Liver (tissue), 9 donors: ENCODE results near the gene ALKBH2. TPM values are rescaled to one million over a fixed set of nuclear protein-coding genes. Genes with fewer than 3 reads are reported as not detected.

Source experiments
- DNase-seq: peaks from one replicate; pipeline ENCODE4 v3.0.0-alpha.2; 2017; ENCODE audit warnings: low spot score
- H3K27ac ChIP-seq, 2 donors: one replicate each; pipeline ENCODE4 v1.7.0; 2013; ENCODE audit warnings: inconsistent platforms in 2 of 2, low read length in 2 of 2, control low read depth in 1 of 2, low read depth in 1 of 2, mild to moderate bottlenecking in 1 of 2
- H3K27me3 ChIP-seq, 4 donors: one replicate each; pipeline versions ENCODE4 v1.6.1 to v1.7.0; 2013; ENCODE audit warnings: low read length in 3 of 4, inconsistent platforms in 1 of 4, mild to moderate bottlenecking in 1 of 4, moderate library complexity in 1 of 4; ENCODE audit not compliant: control insufficient read depth in 4 of 4, insufficient read depth in 4 of 4
- H3K36me3 ChIP-seq, 4 donors: one replicate each; pipeline versions ENCODE4 v1.6.1 to v1.7.0; 2013; ENCODE audit warnings: low read length in 3 of 4, mild to moderate bottlenecking in 3 of 4, low read depth in 1 of 4, moderate library complexity in 1 of 4; ENCODE audit not compliant: control insufficient read depth in 4 of 4, insufficient read depth in 3 of 4
- H3K4me1 ChIP-seq, 4 donors: one replicate each; pipeline versions ENCODE4 v1.6.1 to v1.7.0; 2013; ENCODE audit warnings: low read length in 3 of 4, mild to moderate bottlenecking in 3 of 4, moderate library complexity in 1 of 4; ENCODE audit not compliant: control insufficient read depth in 4 of 4, insufficient read depth in 4 of 4
- H3K4me3 ChIP-seq, 3 donors: one replicate each; pipeline versions ENCODE4 v1.6.1 to v1.7.0; 2013; ENCODE audit warnings: low read length in 3 of 3, control low read depth in 1 of 3, low read depth in 1 of 3, mild to moderate bottlenecking in 1 of 3
- H3K9ac ChIP-seq, 2 donors: one replicate each; pipeline ENCODE4 v1.7.0; 2013; ENCODE audit warnings: low read length in 2 of 2, mild to moderate bottlenecking in 2 of 2, moderate library complexity in 2 of 2, control low read depth in 1 of 2, low read depth in 1 of 2
- H3K9me3 ChIP-seq, 4 donors: one replicate each; pipeline versions ENCODE4 v1.6.1 to v1.7.0; 2013; ENCODE audit warnings: low read length in 3 of 4; ENCODE audit not compliant: control insufficient read depth in 4 of 4
- EGR1 ChIP-seq, 2 donors: IDR thresholded peaks; 2 replicates each; pipeline ENCODE4 v1.6.1; 2016 to 2018; ENCODE audit warnings: antibody characterized with exemption in 2 of 2, low read depth in 2 of 2
- FOXA1 ChIP-seq: IDR thresholded peaks from 2 replicates; pipeline ENCODE4 v1.6.1; 2016; ENCODE audit warnings: antibody characterized with exemption
- FOXA2 ChIP-seq: IDR thresholded peaks from 2 replicates; pipeline ENCODE4 v1.6.1; 2016; ENCODE audit warnings: antibody characterized with exemption
- GABPA ChIP-seq, 2 donors: IDR thresholded peaks in 1 of 2; conservative IDR thresholded peaks in 1 of 2; 2 replicates each; pipeline ENCODE4 v1.6.1; 2016; ENCODE audit warnings: antibody characterized with exemption in 2 of 2, mild to moderate bottlenecking in 1 of 2, moderate library complexity in 1 of 2
- HNF4A ChIP-seq, 2 donors: conservative IDR thresholded peaks; 2 replicates each; pipeline ENCODE4 v1.6.1; 2016; ENCODE audit warnings: antibody characterized with exemption in 2 of 2, mild to moderate bottlenecking in 2 of 2
- HNF4G ChIP-seq: IDR thresholded peaks from 2 replicates; pipeline ENCODE4 v1.6.1; 2016; ENCODE audit warnings: antibody characterized with exemption
- RAD21 ChIP-seq, 2 donors: IDR thresholded peaks; 2 replicates each; pipeline ENCODE4 v1.6.1; 2016; ENCODE audit warnings: antibody characterized with exemption in 2 of 2, mild to moderate bottlenecking in 2 of 2
- RXRA ChIP-seq, 2 donors: IDR thresholded peaks; 2 replicates each; pipeline ENCODE4 v1.6.1; 2017 to 2018; ENCODE audit warnings: antibody characterized with exemption in 2 of 2, mild to moderate bottlenecking in 1 of 2
- SP1 ChIP-seq: IDR thresholded peaks from 2 replicates; pipeline ENCODE4 v1.6.1; 2018; ENCODE audit warnings: antibody characterized with exemption, mild to moderate bottlenecking
- TAF1 ChIP-seq: conservative IDR thresholded peaks from 2 replicates; pipeline ENCODE4 v1.6.1; 2016; ENCODE audit warnings: antibody characterized with exemption, mild to moderate bottlenecking
- YY1 ChIP-seq: IDR thresholded peaks from 2 replicates; pipeline ENCODE4 v1.6.1; 2016; ENCODE audit warnings: antibody characterized with exemption, mild to moderate bottlenecking
- WGBS: extraction: QIAGEN DNeasy Blood & Tissue Kit; methylation state at CpG from one replicate; pipeline ENCODE4 v1.1.7; 2013; 5-methylcytosine and 5-hydroxymethylcytosine counted together
- polyA plus RNA-seq, 2 donors: library from polyadenylated mRNA; stranded (reverse) in 1 of 2; unstranded in 1 of 2; fragments of 200-250 nt in 1 of 2; fragments of >200 nt in 1 of 2; fragmentation: Nextera tagmentation in 1 of 2; extraction: Ambion mirVana in 1 of 2; gene quantifications; one replicate each; pipeline versions ENCODE4 v1.2.1 to v1.2.3, GENCODE V29; 2013 to 2015
- total RNA-seq, 2 donors: library from RNA; depleted of rRNA; stranded (reverse); fragments of >200 nt; gene quantifications; one replicate each; pipeline ENCODE4 v1.2.3, GENCODE V29; 2014
- TF ChIP-seq, protein P1 (sequence below): IDR thresholded peaks from 2 replicates; pipeline ENCODE4 v1.6.1; 2016; ENCODE audit warnings: antibody characterized with exemption, mild to moderate bottlenecking
- TF ChIP-seq, protein P2 (sequence below): IDR thresholded peaks from 2 replicates; pipeline ENCODE4 v1.6.1; 2016; ENCODE audit warnings: antibody characterized with exemption
- TF ChIP-seq, protein P3 (sequence below): fragments of 150-350 bp; IDR thresholded peaks from 2 replicates; pipeline ENCODE4 v1.5.1; 2017; ENCODE audit warnings: improper control_type of control experiment, low read depth, low read length; ENCODE audit not compliant: missing input control
- TF ChIP-seq, protein P4 (sequence below): IDR thresholded peaks from 2 replicates; pipeline ENCODE4 v1.6.1; 2016; ENCODE audit warnings: antibody characterized with exemption
- TF ChIP-seq, protein P5 (sequence below): IDR thresholded peaks from 2 replicates; pipeline ENCODE4 v1.6.1; 2016; ENCODE audit warnings: antibody characterized with exemption
- donor health status: healthy.
- donor health status: healthy.
- donor health status: healthy.
- donor health status: healthy.
- donor health status: healthy.

Gene ALKBH2
- total and polyA plus RNA-seq, 4 donors = 6.8 to 24.7 (median 19.9) TPM

DNA sequence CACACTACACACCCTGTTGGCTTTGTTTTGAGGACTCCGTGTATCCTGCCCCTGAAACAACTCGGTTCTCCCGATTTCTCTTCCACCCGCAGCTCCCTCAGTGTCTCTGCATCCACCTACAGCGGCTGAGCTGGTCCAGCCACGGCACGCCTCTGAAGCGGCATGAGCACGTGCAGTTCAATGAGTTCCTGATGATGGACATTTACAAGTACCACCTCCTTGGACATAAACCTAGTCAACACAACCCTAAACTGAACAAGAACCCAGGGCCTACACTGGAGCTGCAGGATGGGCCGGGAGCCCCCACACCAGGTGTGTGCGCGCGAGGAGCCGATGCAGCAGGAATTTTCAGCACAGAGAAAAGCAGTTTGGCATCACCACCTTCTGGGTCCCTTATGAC is 10.5 kb downstream of the ALKBH2 start:
- no peaks in the 10 kb centered on the region for H3K9me3 ChIP-seq
- peaks cover 4 to 37% (median 36%) of the 10 kb centered on the region in 4 donors for H3K4me1 ChIP-seq
- WGBS = 98% methylated on average over 14 of the region's 14 CpGs
- no peak for DNase-seq
- no peaks in the 10 kb centered on the region for H3K27me3 ChIP-seq
- TF ChIP-seq, protein P1, sequence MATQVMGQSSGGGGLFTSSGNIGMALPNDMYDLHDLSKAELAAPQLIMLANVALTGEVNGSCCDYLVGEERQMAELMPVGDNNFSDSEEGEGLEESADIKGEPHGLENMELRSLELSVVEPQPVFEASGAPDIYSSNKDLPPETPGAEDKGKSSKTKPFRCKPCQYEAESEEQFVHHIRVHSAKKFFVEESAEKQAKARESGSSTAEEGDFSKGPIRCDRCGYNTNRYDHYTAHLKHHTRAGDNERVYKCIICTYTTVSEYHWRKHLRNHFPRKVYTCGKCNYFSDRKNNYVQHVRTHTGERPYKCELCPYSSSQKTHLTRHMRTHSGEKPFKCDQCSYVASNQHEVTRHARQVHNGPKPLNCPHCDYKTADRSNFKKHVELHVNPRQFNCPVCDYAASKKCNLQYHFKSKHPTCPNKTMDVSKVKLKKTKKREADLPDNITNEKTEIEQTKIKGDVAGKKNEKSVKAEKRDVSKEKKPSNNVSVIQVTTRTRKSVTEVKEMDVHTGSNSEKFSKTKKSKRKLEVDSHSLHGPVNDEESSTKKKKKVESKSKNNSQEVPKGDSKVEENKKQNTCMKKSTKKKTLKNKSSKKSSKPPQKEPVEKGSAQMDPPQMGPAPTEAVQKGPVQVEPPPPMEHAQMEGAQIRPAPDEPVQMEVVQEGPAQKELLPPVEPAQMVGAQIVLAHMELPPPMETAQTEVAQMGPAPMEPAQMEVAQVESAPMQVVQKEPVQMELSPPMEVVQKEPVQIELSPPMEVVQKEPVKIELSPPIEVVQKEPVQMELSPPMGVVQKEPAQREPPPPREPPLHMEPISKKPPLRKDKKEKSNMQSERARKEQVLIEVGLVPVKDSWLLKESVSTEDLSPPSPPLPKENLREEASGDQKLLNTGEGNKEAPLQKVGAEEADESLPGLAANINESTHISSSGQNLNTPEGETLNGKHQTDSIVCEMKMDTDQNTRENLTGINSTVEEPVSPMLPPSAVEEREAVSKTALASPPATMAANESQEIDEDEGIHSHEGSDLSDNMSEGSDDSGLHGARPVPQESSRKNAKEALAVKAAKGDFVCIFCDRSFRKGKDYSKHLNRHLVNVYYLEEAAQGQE = no peak
- TF ChIP-seq RAD21 (IDR thresholded peaks at IDR 0.05) (no peak), SP1 (no peak), GABPA (IDR thresholded peaks at IDR 0.05 in 1 of 2, conservative IDR thresholded peaks at IDR 0.05 in 1 of 2) (no peak), HNF4G (no peak), EGR1 (IDR thresholded peaks at IDR 0.05; ENCODE audit: low read depth in 2 of 2) (no peak)
- TF ChIP-seq, protein P2, sequence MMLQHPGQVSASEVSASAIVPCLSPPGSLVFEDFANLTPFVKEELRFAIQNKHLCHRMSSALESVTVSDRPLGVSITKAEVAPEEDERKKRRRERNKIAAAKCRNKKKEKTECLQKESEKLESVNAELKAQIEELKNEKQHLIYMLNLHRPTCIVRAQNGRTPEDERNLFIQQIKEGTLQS = no peak
- TF ChIP-seq, protein P3, sequence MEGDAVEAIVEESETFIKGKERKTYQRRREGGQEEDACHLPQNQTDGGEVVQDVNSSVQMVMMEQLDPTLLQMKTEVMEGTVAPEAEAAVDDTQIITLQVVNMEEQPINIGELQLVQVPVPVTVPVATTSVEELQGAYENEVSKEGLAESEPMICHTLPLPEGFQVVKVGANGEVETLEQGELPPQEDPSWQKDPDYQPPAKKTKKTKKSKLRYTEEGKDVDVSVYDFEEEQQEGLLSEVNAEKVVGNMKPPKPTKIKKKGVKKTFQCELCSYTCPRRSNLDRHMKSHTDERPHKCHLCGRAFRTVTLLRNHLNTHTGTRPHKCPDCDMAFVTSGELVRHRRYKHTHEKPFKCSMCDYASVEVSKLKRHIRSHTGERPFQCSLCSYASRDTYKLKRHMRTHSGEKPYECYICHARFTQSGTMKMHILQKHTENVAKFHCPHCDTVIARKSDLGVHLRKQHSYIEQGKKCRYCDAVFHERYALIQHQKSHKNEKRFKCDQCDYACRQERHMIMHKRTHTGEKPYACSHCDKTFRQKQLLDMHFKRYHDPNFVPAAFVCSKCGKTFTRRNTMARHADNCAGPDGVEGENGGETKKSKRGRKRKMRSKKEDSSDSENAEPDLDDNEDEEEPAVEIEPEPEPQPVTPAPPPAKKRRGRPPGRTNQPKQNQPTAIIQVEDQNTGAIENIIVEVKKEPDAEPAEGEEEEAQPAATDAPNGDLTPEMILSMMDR = no peak
- TF ChIP-seq, protein P4, sequence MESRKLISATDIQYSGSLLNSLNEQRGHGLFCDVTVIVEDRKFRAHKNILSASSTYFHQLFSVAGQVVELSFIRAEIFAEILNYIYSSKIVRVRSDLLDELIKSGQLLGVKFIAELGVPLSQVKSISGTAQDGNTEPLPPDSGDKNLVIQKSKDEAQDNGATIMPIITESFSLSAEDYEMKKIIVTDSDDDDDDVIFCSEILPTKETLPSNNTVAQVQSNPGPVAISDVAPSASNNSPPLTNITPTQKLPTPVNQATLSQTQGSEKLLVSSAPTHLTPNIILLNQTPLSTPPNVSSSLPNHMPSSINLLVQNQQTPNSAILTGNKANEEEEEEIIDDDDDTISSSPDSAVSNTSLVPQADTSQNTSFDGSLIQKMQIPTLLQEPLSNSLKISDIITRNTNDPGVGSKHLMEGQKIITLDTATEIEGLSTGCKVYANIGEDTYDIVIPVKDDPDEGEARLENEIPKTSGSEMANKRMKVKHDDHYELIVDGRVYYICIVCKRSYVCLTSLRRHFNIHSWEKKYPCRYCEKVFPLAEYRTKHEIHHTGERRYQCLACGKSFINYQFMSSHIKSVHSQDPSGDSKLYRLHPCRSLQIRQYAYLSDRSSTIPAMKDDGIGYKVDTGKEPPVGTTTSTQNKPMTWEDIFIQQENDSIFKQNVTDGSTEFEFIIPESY = no peak
- peaks cover 10 to 45% (median 22%) of the 10 kb centered on the region in 4 donors for H3K36me3 ChIP-seq
- no peak overlapping the region for H3K4me3 ChIP-seq
- H3K27ac ChIP-seq = no peak overlapping the region
- no peak overlapping the region for H3K9ac ChIP-seq

DNA sequence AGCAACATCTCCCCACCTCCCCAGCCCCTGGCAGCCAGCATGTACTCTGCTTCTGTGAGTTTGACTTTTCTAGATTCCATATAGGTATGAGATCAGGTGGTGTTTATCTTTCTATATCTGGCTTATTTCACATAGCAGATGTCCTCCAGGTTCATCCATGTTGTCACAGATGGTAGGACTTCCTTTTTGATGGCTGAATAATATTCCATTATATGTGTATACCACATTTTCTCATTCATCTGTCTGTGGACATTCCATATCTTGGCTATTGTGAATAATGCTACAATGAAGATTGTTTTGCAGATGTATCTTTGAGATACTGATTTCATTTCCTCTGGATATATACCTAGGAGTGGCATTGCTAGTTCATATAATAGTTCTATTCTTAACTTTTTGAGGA is 18.4 kb downstream of the ALKBH2 start:
- Histone ChIP-seq H3K36me3 (peaks cover 0 to 56% (median 27%) of the 10 kb centered on the region in 4 donors), H3K27me3 (no peaks in the 10 kb centered on the region), H3K9me3 (no peaks in the 10 kb centered on the region), H3K4me1 (peaks cover 0 to under 1% (median 0%) of the 10 kb centered on the region in 4 donors), H3K27ac (no peak overlapping the region), H3K4me3 (no peak overlapping the region), H3K9ac (no peak overlapping the region)
- no peak for DNase-seq
- TF ChIP-seq, protein P2 = no peak
- no peak for TF ChIP-seq HNF4A (conservative IDR thresholded peaks at IDR 0.05)
- no peak for TF ChIP-seq RAD21 (IDR thresholded peaks at IDR 0.05)
- TF ChIP-seq, protein P1 = no peak
- no peak for TF ChIP-seq FOXA1
- TF ChIP-seq GABPA (IDR thresholded peaks at IDR 0.05 in 1 of 2, conservative IDR thresholded peaks at IDR 0.05 in 1 of 2) = no peak
- TF ChIP-seq, protein P4 = no peak
- no peak for TF ChIP-seq TAF1
- no peak for TF ChIP-seq SP1
- TF ChIP-seq, protein P5, sequence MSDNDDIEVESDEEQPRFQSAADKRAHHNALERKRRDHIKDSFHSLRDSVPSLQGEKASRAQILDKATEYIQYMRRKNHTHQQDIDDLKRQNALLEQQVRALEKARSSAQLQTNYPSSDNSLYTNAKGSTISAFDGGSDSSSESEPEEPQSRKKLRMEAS = no peak
- TF ChIP-seq EGR1 (IDR thresholded peaks at IDR 0.05; ENCODE audit: low read depth in 2 of 2) = no peak
- no peak for TF ChIP-seq FOXA2
- no peak for TF ChIP-seq HNF4G
- no peak for TF ChIP-seq YY1
- no peak for TF ChIP-seq RXRA (IDR thresholded peaks at IDR 0.05)
